Liver (tissue), 9 donors: ENCODE results near the gene SLC45A1. TPM values are rescaled to one million over a fixed set of nuclear protein-coding genes. Genes with fewer than 3 reads are reported as not detected.

Experiments used
- DNase-seq: peaks from one replicate; pipeline ENCODE4 v3.0.0-alpha.2; 2017; ENCODE audit warnings: low spot score
- H3K27ac ChIP-seq, 2 donors: one replicate each; pipeline ENCODE4 v1.7.0; 2013; ENCODE audit warnings: inconsistent platforms in 2 of 2, low read length in 2 of 2, control low read depth in 1 of 2, low read depth in 1 of 2, mild to moderate bottlenecking in 1 of 2
- H3K27me3 ChIP-seq, 4 donors: one replicate each; pipeline versions ENCODE4 v1.6.1 to v1.7.0; 2013; ENCODE audit warnings: low read length in 3 of 4, inconsistent platforms in 1 of 4, mild to moderate bottlenecking in 1 of 4, moderate library complexity in 1 of 4; ENCODE audit not compliant: control insufficient read depth in 4 of 4, insufficient read depth in 4 of 4
- H3K36me3 ChIP-seq, 4 donors: one replicate each; pipeline versions ENCODE4 v1.6.1 to v1.7.0; 2013; ENCODE audit warnings: low read length in 3 of 4, mild to moderate bottlenecking in 3 of 4, low read depth in 1 of 4, moderate library complexity in 1 of 4; ENCODE audit not compliant: control insufficient read depth in 4 of 4, insufficient read depth in 3 of 4
- H3K4me1 ChIP-seq, 4 donors: one replicate each; pipeline versions ENCODE4 v1.6.1 to v1.7.0; 2013; ENCODE audit warnings: low read length in 3 of 4, mild to moderate bottlenecking in 3 of 4, moderate library complexity in 1 of 4; ENCODE audit not compliant: control insufficient read depth in 4 of 4, insufficient read depth in 4 of 4
- H3K4me3 ChIP-seq, 3 donors: one replicate each; pipeline versions ENCODE4 v1.6.1 to v1.7.0; 2013; ENCODE audit warnings: low read length in 3 of 3, control low read depth in 1 of 3, low read depth in 1 of 3, mild to moderate bottlenecking in 1 of 3
- H3K9ac ChIP-seq, 2 donors: one replicate each; pipeline ENCODE4 v1.7.0; 2013; ENCODE audit warnings: low read length in 2 of 2, mild to moderate bottlenecking in 2 of 2, moderate library complexity in 2 of 2, control low read depth in 1 of 2, low read depth in 1 of 2
- H3K9me3 ChIP-seq, 4 donors: one replicate each; pipeline versions ENCODE4 v1.6.1 to v1.7.0; 2013; ENCODE audit warnings: low read length in 3 of 4; ENCODE audit not compliant: control insufficient read depth in 4 of 4
- EGR1 ChIP-seq, 2 donors: IDR thresholded peaks; 2 replicates each; pipeline ENCODE4 v1.6.1; 2016 to 2018; ENCODE audit warnings: antibody characterized with exemption in 2 of 2, low read depth in 2 of 2
- FOXA1 ChIP-seq: IDR thresholded peaks from 2 replicates; pipeline ENCODE4 v1.6.1; 2016; ENCODE audit warnings: antibody characterized with exemption
- FOXA2 ChIP-seq: IDR thresholded peaks from 2 replicates; pipeline ENCODE4 v1.6.1; 2016; ENCODE audit warnings: antibody characterized with exemption
- GABPA ChIP-seq, 2 donors: IDR thresholded peaks in 1 of 2; conservative IDR thresholded peaks in 1 of 2; 2 replicates each; pipeline ENCODE4 v1.6.1; 2016; ENCODE audit warnings: antibody characterized with exemption in 2 of 2, mild to moderate bottlenecking in 1 of 2, moderate library complexity in 1 of 2
- HNF4A ChIP-seq, 2 donors: conservative IDR thresholded peaks; 2 replicates each; pipeline ENCODE4 v1.6.1; 2016; ENCODE audit warnings: antibody characterized with exemption in 2 of 2, mild to moderate bottlenecking in 2 of 2
- HNF4G ChIP-seq: IDR thresholded peaks from 2 replicates; pipeline ENCODE4 v1.6.1; 2016; ENCODE audit warnings: antibody characterized with exemption
- JUND ChIP-seq, 2 donors: IDR thresholded peaks; 2 replicates each; pipeline ENCODE4 v1.6.1; 2016; ENCODE audit warnings: antibody characterized with exemption in 2 of 2
- NR2F2 ChIP-seq: IDR thresholded peaks from 2 replicates; pipeline ENCODE4 v1.6.1; 2016; ENCODE audit warnings: antibody characterized with exemption
- RAD21 ChIP-seq, 2 donors: IDR thresholded peaks; 2 replicates each; pipeline ENCODE4 v1.6.1; 2016; ENCODE audit warnings: antibody characterized with exemption in 2 of 2, mild to moderate bottlenecking in 2 of 2
- RXRA ChIP-seq, 2 donors: IDR thresholded peaks; 2 replicates each; pipeline ENCODE4 v1.6.1; 2017 to 2018; ENCODE audit warnings: antibody characterized with exemption in 2 of 2, mild to moderate bottlenecking in 1 of 2
- SP1 ChIP-seq: IDR thresholded peaks from 2 replicates; pipeline ENCODE4 v1.6.1; 2018; ENCODE audit warnings: antibody characterized with exemption, mild to moderate bottlenecking
- TAF1 ChIP-seq: conservative IDR thresholded peaks from 2 replicates; pipeline ENCODE4 v1.6.1; 2016; ENCODE audit warnings: antibody characterized with exemption, mild to moderate bottlenecking
- YY1 ChIP-seq: IDR thresholded peaks from 2 replicates; pipeline ENCODE4 v1.6.1; 2016; ENCODE audit warnings: antibody characterized with exemption, mild to moderate bottlenecking
- WGBS: extraction: QIAGEN DNeasy Blood & Tissue Kit; methylation state at CpG from one replicate; pipeline ENCODE4 v1.1.7; 2013; 5-methylcytosine and 5-hydroxymethylcytosine counted together
- polyA plus RNA-seq, 2 donors: library from polyadenylated mRNA; stranded (reverse) in 1 of 2; unstranded in 1 of 2; fragments of 200-250 nt in 1 of 2; fragments of >200 nt in 1 of 2; fragmentation: Nextera tagmentation in 1 of 2; extraction: Ambion mirVana in 1 of 2; gene quantifications; one replicate each; pipeline versions ENCODE4 v1.2.1 to v1.2.3, GENCODE V29; 2013 to 2015
- total RNA-seq, 2 donors: library from RNA; depleted of rRNA; stranded (reverse); fragments of >200 nt; gene quantifications; one replicate each; pipeline ENCODE4 v1.2.3, GENCODE V29; 2014
- TF ChIP-seq, protein P1 (sequence below): IDR thresholded peaks from 2 replicates; pipeline ENCODE4 v1.6.1; 2016; ENCODE audit warnings: antibody characterized with exemption
- TF ChIP-seq, protein P2 (sequence below): IDR thresholded peaks from 2 replicates; pipeline ENCODE4 v1.6.1; 2016; ENCODE audit warnings: antibody characterized with exemption, mild to moderate bottlenecking
- TF ChIP-seq, protein P3 (sequence below): fragments of 150-350 bp; IDR thresholded peaks from 2 replicates; pipeline ENCODE4 v1.5.1; 2017; ENCODE audit warnings: improper control_type of control experiment, low read depth, low read length; ENCODE audit not compliant: missing input control
- TF ChIP-seq, protein P4 (sequence below): IDR thresholded peaks from 2 replicates; pipeline ENCODE4 v1.6.1; 2016; ENCODE audit warnings: antibody characterized with exemption
- TF ChIP-seq, protein P5 (sequence below): IDR thresholded peaks from 2 replicates; pipeline ENCODE4 v1.6.1; 2016; ENCODE audit warnings: antibody characterized with exemption
- donor health status: healthy.
- donor health status: healthy.
- donor health status: healthy.
- donor health status: healthy.
- donor health status: healthy.

Gene SLC45A1
- total and polyA plus RNA-seq, 4 donors = 0.08 to 0.29 (median 0.14) TPM; not detected in 1

DNA sequence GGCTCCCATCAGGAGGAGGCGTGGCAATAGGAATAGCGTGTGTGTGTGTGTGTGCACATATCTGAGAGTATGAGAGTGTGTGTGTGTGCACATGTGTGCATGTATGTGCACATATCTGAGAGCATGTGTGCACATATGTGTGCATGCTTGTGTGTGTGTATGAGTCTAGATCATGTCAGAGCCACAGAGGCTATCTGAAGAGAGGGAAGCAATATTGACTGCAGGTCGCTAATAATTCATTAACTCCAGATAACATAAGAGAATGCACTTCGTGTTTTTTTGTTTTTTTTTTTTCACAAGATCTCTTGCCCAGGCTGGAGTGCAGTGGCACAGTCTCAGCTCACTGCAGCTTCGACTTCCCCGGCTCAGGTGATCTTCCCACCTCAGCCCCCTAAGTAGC, 4.7 kb upstream of the SLC45A1 start:
- Histone ChIP-seq H3K4me1 (peaks cover 10 to 54% (median 30%) of the 10 kb centered on the region in 4 donors), H3K9me3 (no peaks in the 10 kb centered on the region), H3K4me3 (peak overlapping the region in 1 of 3 donors; percentile 4), H3K9ac (peak overlapping the region in 1 of 2 donors; percentile 21), H3K27me3 (no peaks in the 10 kb centered on the region), H3K36me3 (peaks cover 0 to 2% (median 0%) of the 10 kb centered on the region in 4 donors), H3K27ac (peak overlapping the region; percentile 94 to 98)
- DNase-seq = no peak
- TF ChIP-seq HNF4G = no peak
- no peak for TF ChIP-seq RAD21 (IDR thresholded peaks at IDR 0.05)
- TF ChIP-seq, protein P1, sequence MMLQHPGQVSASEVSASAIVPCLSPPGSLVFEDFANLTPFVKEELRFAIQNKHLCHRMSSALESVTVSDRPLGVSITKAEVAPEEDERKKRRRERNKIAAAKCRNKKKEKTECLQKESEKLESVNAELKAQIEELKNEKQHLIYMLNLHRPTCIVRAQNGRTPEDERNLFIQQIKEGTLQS = no peak
- TF ChIP-seq, protein P2, sequence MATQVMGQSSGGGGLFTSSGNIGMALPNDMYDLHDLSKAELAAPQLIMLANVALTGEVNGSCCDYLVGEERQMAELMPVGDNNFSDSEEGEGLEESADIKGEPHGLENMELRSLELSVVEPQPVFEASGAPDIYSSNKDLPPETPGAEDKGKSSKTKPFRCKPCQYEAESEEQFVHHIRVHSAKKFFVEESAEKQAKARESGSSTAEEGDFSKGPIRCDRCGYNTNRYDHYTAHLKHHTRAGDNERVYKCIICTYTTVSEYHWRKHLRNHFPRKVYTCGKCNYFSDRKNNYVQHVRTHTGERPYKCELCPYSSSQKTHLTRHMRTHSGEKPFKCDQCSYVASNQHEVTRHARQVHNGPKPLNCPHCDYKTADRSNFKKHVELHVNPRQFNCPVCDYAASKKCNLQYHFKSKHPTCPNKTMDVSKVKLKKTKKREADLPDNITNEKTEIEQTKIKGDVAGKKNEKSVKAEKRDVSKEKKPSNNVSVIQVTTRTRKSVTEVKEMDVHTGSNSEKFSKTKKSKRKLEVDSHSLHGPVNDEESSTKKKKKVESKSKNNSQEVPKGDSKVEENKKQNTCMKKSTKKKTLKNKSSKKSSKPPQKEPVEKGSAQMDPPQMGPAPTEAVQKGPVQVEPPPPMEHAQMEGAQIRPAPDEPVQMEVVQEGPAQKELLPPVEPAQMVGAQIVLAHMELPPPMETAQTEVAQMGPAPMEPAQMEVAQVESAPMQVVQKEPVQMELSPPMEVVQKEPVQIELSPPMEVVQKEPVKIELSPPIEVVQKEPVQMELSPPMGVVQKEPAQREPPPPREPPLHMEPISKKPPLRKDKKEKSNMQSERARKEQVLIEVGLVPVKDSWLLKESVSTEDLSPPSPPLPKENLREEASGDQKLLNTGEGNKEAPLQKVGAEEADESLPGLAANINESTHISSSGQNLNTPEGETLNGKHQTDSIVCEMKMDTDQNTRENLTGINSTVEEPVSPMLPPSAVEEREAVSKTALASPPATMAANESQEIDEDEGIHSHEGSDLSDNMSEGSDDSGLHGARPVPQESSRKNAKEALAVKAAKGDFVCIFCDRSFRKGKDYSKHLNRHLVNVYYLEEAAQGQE = no peak
- TF ChIP-seq SP1 = no peak
- no peak for TF ChIP-seq NR2F2
- TF ChIP-seq FOXA1 = no peak
- no peak for TF ChIP-seq EGR1 (IDR thresholded peaks at IDR 0.05; ENCODE audit: low read depth in 2 of 2)
- TF ChIP-seq, protein P3, sequence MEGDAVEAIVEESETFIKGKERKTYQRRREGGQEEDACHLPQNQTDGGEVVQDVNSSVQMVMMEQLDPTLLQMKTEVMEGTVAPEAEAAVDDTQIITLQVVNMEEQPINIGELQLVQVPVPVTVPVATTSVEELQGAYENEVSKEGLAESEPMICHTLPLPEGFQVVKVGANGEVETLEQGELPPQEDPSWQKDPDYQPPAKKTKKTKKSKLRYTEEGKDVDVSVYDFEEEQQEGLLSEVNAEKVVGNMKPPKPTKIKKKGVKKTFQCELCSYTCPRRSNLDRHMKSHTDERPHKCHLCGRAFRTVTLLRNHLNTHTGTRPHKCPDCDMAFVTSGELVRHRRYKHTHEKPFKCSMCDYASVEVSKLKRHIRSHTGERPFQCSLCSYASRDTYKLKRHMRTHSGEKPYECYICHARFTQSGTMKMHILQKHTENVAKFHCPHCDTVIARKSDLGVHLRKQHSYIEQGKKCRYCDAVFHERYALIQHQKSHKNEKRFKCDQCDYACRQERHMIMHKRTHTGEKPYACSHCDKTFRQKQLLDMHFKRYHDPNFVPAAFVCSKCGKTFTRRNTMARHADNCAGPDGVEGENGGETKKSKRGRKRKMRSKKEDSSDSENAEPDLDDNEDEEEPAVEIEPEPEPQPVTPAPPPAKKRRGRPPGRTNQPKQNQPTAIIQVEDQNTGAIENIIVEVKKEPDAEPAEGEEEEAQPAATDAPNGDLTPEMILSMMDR = no peak
- TF ChIP-seq, protein P4, sequence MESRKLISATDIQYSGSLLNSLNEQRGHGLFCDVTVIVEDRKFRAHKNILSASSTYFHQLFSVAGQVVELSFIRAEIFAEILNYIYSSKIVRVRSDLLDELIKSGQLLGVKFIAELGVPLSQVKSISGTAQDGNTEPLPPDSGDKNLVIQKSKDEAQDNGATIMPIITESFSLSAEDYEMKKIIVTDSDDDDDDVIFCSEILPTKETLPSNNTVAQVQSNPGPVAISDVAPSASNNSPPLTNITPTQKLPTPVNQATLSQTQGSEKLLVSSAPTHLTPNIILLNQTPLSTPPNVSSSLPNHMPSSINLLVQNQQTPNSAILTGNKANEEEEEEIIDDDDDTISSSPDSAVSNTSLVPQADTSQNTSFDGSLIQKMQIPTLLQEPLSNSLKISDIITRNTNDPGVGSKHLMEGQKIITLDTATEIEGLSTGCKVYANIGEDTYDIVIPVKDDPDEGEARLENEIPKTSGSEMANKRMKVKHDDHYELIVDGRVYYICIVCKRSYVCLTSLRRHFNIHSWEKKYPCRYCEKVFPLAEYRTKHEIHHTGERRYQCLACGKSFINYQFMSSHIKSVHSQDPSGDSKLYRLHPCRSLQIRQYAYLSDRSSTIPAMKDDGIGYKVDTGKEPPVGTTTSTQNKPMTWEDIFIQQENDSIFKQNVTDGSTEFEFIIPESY = no peak
- TF ChIP-seq, protein P5, sequence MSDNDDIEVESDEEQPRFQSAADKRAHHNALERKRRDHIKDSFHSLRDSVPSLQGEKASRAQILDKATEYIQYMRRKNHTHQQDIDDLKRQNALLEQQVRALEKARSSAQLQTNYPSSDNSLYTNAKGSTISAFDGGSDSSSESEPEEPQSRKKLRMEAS = no peak
- no peak for TF ChIP-seq JUND (IDR thresholded peaks at IDR 0.05)
- no peak for TF ChIP-seq FOXA2
- no peak for TF ChIP-seq YY1
- TF ChIP-seq RXRA (IDR thresholded peaks at IDR 0.05) = no peak
- no peak for TF ChIP-seq TAF1
- no peak for TF ChIP-seq GABPA (IDR thresholded peaks at IDR 0.05 in 1 of 2, conservative IDR thresholded peaks at IDR 0.05 in 1 of 2)
- no peak for TF ChIP-seq HNF4A (conservative IDR thresholded peaks at IDR 0.05)
- 30% methylated on average over 6 of the region's 6 CpGs for WGBS
